Fibroblast of peridontal ligament (primary cell): ENCODE data around the gene NKD2.

Source experiments
- DNase-seq: peaks from one replicate; pipeline ENCODE4 v3.0.0-alpha.2; 2010; ENCODE audit errors: extremely low read depth

Gene NKD2

GRCh38 chr5:1029945-1030625 is 21.5 kb downstream of the NKD2 start:
- DNase-seq = no peak

- DNase-seq = no peak
Observed at GRCh38 chr5:1030801-1031271, 22.2 kb downstream of the NKD2 start.

GRCh38 chr5:1031306-1031959 is 22.8 kb downstream of the NKD2 start:
- DNase-seq = no peak

DNA sequence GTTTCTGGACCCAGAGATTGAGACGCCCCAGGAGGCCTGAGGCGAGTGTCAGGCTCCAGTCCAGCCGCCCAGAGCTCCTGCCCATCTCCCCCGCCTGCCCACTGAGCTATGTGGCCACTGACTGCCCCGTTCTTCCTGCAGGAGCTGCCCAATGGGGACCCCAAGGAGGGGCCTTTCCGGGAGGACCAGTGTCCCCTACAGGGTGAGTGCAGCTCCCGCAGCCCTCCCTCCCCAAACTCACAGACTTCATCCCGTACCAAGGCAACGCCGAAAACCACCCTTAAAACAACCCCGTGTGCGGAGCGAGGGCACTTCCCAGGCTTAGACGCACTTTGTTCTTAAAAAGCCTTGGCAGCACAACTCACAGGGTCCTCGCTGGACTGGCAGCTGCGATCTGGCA is 23.4 kb downstream of the NKD2 start:
- DNase-seq = no peak

GRCh38 chr5:1032551-1033027 is 24.0 kb downstream of the NKD2 start:
- DNase-seq = no peak

- DNase-seq = no peak
Observed at GRCh38 chr5:1033178-1033577, 24.6 kb downstream of the NKD2 start.

DNA sequence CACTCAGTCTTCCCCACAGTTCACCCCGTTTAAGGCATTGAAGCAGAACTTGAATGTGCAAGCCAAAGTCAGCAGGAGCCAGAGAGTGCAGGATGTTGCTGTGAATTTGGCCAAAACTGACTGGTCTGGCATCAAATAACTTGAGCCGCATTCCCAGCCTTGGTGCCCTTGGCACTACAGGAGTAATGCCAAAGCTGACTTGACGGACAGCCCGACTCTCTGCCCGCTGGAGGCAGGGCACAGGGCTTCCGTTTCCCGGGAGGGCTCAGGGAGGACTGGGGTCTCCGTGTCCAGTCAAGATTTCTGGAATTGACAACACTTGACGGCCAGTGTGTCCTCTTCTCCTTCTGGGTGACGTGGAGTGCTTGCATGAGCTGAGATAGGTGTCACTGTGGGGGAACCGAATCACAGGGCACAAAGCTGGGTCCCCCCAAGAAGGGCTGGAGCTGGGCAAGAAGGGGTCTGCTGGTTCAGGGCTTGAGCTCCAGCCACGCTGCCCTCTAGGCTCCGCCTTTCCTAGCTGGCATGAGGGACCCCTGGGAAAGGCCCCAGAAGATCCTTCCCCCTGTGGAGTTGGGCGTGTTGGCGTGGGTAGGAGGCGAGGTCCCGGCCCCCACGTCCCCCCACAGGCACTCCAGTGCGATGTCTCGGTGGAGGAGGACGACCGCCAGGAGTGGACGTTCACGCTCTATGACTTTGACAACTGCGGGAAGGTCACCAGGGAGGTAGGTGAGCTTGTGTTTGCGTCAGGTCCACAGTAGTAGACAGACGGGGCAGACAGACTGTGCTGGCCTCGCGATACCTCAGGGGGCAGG is 25.2 kb downstream of the NKD2 start:
- DNase-seq = no peak

GRCh38 chr5:1034421-1034905 is 25.9 kb downstream of the NKD2 start:
- no peak for DNase-seq

DNA sequence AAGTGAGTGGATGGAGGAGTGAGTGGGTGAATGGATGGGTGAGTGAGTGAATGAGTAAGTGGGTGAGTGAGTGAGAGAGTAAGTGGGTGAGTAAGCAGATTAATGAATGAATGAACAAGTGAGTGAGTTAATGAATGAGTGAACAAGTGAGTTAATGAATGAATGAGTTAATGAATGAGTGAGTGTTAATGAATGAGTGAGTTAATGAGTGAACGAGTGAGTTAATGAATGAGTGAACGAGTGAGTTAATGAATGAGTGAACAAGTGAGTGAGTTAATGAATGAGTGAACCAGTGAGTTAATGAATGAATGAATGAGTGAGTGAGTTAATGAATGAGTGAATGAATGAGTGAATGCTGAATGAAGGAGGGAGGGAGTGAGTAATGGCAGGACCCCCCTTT is 26.4 kb downstream of the NKD2 start:
- no peak for DNase-seq

- no peak for DNase-seq
Observed at GRCh38 chr5:1035421-1036405, 27.1 kb downstream of the NKD2 start.

- no peak for DNase-seq
Observed at GRCh38 chr5:1036504-1037122, 28.0 kb downstream of the NKD2 start.

DNA sequence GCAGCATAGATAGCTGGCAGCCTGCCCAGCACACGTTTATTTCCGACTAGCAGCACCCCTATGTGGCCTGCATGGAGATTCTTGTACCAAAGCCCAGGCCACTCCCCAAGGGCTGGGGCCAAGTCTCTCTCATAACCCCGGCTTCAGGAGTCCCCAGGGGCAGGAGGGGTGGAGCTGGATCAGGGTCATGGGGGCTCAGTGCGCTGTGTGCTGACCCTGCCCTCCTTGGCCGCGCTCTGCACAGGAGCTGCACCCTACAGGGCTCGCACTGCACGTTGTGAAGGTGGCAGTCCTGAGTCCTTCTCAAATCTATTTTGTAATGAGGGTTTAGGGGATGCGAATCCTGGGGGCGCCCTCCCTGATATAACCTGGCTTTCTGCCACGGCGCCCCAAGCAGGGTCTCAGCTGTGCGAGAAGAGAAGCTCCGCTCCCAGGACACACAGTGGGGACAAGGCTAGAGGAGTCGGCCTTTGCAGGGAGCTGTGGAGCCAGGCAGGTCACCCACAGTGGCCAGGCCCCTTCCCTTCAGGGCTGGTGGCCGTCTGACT is 28.6 kb downstream of the NKD2 start:
- DNase-seq = no peak

GRCh38 chr5:1037671-1038416 is 29.2 kb downstream of the NKD2 start:
- no peak for DNase-seq

- DNase-seq = no peak
Observed at GRCh38 chr5:1038417-1039209, 30.0 kb downstream of the NKD2 start.

GRCh38 chr5:1039210-1039548 is 30.6 kb downstream of the NKD2 start:
- DNase-seq = no peak

DNA sequence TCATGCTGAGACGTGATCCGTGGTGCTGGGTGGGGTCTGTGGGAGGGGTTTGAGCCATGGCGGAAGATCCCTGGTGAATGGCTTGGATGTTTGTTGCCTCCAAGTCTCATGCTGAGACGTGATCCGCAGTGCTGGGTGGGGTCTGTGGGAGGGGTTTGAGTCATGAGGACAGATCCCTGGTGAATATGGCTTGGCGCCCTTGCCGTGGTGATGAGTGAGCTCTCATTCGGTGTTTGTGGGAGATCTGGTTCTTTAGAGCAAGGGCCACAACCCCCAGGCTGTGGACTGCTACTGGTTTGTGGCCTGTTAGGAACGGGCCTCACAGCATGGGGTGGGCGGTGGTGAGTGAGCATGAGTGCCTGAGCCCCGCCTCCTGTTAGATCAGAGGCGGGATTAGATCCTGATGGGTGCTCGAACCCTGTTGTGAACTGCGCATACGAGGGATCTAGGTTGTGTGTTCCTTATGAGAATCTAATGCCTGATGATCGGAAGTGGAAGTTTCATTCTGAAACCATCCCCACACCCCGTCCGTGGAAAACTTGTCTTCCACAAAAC is 31.2 kb downstream of the NKD2 start:
- DNase-seq = no peak

DNA sequence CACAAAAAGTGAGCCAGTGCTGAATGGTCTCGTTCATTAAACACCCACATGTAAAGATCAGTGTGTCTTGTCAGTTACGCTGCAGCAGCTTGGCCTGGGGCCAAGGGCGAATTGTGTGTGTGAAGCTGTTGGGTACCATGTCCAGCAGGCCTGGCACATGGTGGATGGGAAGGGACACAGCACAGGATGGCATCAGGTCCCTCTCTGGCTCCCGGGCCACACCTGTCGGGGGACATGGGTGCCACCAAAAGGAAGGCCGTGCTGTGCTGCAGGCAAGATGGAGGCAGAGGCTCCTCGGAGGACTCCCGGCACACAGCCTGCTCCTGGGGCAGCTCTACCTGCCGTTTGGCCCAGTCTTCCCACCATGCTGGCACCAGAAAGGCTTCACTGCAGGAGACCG is 32.0 kb downstream of the NKD2 start:
- DNase-seq = no peak

- DNase-seq = no peak
Observed at GRCh38 chr5:1041225-1042143, 32.9 kb downstream of the NKD2 start.
